ENCODE results near the gene SNX2. TPM values are rescaled to one million over a fixed set of nuclear protein-coding genes. Genes with fewer than 3 reads are reported as not detected.

The SNX2 gene
- total and polyA plus RNA-seq, 7 donors, result 48.6 to 111 (median 61.5) TPM

GRCh38 chr5:122858451-122858850, 83.6 kb downstream of the SNX2 start:
- Histone ChIP-seq H3K36me3 (no peaks in the 10 kb centered on the region), H3K27me3 (no peaks in the 10 kb centered on the region), H3K9me3 (no peaks in the 10 kb centered on the region), H3K4me3 (no peak overlapping the region), H3K4me1 (peaks cover 0 to 4% (median 0%) of the 10 kb centered on the region in 4 donors), H3K27ac (no peak overlapping the region)
- WGBS, 2 donors, result 10 to 60% methylated on average over 1 of the region's 1 CpG
- DNase-seq, result no peak
- TF ChIP-seq, protein P1, sequence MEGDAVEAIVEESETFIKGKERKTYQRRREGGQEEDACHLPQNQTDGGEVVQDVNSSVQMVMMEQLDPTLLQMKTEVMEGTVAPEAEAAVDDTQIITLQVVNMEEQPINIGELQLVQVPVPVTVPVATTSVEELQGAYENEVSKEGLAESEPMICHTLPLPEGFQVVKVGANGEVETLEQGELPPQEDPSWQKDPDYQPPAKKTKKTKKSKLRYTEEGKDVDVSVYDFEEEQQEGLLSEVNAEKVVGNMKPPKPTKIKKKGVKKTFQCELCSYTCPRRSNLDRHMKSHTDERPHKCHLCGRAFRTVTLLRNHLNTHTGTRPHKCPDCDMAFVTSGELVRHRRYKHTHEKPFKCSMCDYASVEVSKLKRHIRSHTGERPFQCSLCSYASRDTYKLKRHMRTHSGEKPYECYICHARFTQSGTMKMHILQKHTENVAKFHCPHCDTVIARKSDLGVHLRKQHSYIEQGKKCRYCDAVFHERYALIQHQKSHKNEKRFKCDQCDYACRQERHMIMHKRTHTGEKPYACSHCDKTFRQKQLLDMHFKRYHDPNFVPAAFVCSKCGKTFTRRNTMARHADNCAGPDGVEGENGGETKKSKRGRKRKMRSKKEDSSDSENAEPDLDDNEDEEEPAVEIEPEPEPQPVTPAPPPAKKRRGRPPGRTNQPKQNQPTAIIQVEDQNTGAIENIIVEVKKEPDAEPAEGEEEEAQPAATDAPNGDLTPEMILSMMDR (IDR thresholded peaks at IDR 0.05), result no peak
- TF ChIP-seq EP300 (IDR thresholded peaks at IDR 0.05), result no peak
- no peak for TF ChIP-seq POLR2A (IDR thresholded peaks at IDR 0.05)
- no peak for TF ChIP-seq POLR2AphosphoS5 (IDR thresholded peaks at IDR 0.05)
- intact Hi-C loops (cut with DNase I), result no loop called here

GRCh38 chr5:122863240-122863639, 88.4 kb downstream of the SNX2 start:
- no peak overlapping the region for H3K27ac ChIP-seq
- H3K4me3 ChIP-seq, result no peak overlapping the region
- no peaks in the 10 kb centered on the region for H3K27me3 ChIP-seq
- intact Hi-C loops (cut with DNase I), result no loop called here
- WGBS, 2 donors, result 65 to 75% methylated on average over 2 of the region's 2 CpGs
- H3K4me1 ChIP-seq, result peaks cover 0 to 3% (median 0%) of the 10 kb centered on the region in 4 donors
- TF ChIP-seq, protein P1 (IDR thresholded peaks at IDR 0.05), result no peak
- TF ChIP-seq POLR2AphosphoS5 (IDR thresholded peaks at IDR 0.05), result no peak
- TF ChIP-seq POLR2A (IDR thresholded peaks at IDR 0.05), result no peak
- TF ChIP-seq EP300 (IDR thresholded peaks at IDR 0.05), result no peak
- peaks cover 0 to 13% (median 0%) of the 10 kb centered on the region in 4 donors for H3K36me3 ChIP-seq
- no peaks in the 10 kb centered on the region for H3K9me3 ChIP-seq
- no peak for DNase-seq

DNA sequence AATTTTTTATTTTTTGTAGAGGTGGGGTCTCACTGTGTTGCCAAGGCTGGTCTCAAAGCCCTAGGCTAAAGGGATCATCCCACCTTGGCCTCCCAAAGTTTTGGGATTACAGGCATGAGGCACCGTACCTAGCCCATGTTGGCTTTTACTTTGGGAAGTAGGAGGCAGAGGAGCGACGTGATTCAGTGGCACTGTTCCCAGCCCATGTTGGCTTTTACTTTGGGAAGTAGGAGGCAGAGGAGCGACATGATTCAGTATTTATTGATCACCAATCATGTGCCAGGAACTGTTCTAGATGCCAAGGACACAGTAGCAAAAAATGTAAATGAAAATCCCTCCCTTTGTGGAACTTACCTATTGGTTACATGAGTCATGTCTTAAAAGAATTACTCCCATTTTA, 88.8 kb downstream of the SNX2 start:
- intact Hi-C loops (cut with DNase I), result no loop called here
- no peaks in the 10 kb centered on the region for H3K9me3 ChIP-seq
- no peak overlapping the region for H3K27ac ChIP-seq
- no peaks in the 10 kb centered on the region for H3K4me1 ChIP-seq
- H3K36me3 ChIP-seq, result peaks cover 0 to 13% (median 0%) of the 10 kb centered on the region in 4 donors
- TF ChIP-seq, protein P1 (IDR thresholded peaks at IDR 0.05), result no peak
- TF ChIP-seq POLR2AphosphoS5 (IDR thresholded peaks at IDR 0.05) (no peak), POLR2A (IDR thresholded peaks at IDR 0.05) (no peak), EP300 (IDR thresholded peaks at IDR 0.05) (no peak)
- no peak for DNase-seq
- H3K4me3 ChIP-seq, result no peak overlapping the region
- H3K27me3 ChIP-seq, result no peaks in the 10 kb centered on the region
- 97 to 98% methylated on average over 4 of the region's 4 CpGs for WGBS, 2 donors

- DNase-seq, result no peak
- 89 to 92% methylated on average over 6 of the region's 6 CpGs for WGBS, 2 donors
These were observed 89.5 kb downstream of the SNX2 start for GRCh38 chr5:122864400-122864799.

More at GRCh38 chr5:122864400-122864799, 89.5 kb downstream of the SNX2 start:
- Histone ChIP-seq H3K27ac (no peak overlapping the region), H3K9me3 (no peaks in the 10 kb centered on the region), H3K27me3 (no peaks in the 10 kb centered on the region), H3K4me3 (no peak overlapping the region), H3K36me3 (peaks cover 0 to 13% (median 0%) of the 10 kb centered on the region in 4 donors), H3K4me1 (no peaks in the 10 kb centered on the region)
- intact Hi-C loops (cut with DNase I), result no loop called here
- TF ChIP-seq POLR2AphosphoS5 (IDR thresholded peaks at IDR 0.05) (no peak), EP300 (IDR thresholded peaks at IDR 0.05) (no peak), POLR2A (IDR thresholded peaks at IDR 0.05) (no peak)
- TF ChIP-seq, protein P1 (IDR thresholded peaks at IDR 0.05), result no peak

Data from sigmoid colon (tissue), 7 donors.